Measurements from ENCODE around the gene ASB12.

- TF ChIP-seq EZH2 (IDR thresholded peaks at IDR 0.05; ENCODE audit: borderline replicate concordance, insufficient read depth, low read depth, low read length, poor library complexity, severe bottlenecking) (no peak), CTCF (IDR thresholded peaks at IDR 0.05) (no peak)
Measured at GRCh38 chrX:64184396-64184795, 46.0 kb downstream of the ASB12 start.

Measured in B cell (primary cell).